ENCODE measurements around the gene RADIL.

DNA sequence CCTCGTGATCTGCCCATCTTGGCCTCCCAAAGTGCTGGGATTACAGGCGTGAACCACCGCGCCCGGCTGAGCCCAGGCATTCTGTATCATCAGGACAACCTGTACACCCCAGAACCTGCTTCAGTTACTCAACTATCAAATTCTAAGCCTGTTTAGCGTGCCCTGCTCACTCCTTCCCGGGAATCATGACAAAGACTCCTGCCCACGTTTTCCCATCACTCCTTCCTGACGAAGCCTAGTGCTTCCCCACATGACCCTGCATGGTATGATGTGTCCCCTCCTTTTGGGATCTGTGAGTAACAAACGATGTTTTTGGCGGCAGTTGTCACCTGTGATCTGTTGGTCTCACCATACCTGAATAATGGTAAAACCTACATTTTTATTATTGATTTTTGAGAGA is 12.2 kb upstream of the RADIL start:
- TF ChIP-seq, protein P1, sequence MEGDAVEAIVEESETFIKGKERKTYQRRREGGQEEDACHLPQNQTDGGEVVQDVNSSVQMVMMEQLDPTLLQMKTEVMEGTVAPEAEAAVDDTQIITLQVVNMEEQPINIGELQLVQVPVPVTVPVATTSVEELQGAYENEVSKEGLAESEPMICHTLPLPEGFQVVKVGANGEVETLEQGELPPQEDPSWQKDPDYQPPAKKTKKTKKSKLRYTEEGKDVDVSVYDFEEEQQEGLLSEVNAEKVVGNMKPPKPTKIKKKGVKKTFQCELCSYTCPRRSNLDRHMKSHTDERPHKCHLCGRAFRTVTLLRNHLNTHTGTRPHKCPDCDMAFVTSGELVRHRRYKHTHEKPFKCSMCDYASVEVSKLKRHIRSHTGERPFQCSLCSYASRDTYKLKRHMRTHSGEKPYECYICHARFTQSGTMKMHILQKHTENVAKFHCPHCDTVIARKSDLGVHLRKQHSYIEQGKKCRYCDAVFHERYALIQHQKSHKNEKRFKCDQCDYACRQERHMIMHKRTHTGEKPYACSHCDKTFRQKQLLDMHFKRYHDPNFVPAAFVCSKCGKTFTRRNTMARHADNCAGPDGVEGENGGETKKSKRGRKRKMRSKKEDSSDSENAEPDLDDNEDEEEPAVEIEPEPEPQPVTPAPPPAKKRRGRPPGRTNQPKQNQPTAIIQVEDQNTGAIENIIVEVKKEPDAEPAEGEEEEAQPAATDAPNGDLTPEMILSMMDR (IDR thresholded peaks at IDR 0.05; ENCODE audit: insufficient read depth, low read length) = no peak
- TF ChIP-seq POLR2AphosphoS5 (IDR thresholded peaks at IDR 0.05; ENCODE audit: low read depth) = no peak
